ENCODE data around the gene SEPHS2.

- TF ChIP-seq POLR2A (IDR thresholded peaks at IDR 0.05) (no peak), EP300 (IDR thresholded peaks at IDR 0.05) (no peak)
- TF ChIP-seq, protein P1, sequence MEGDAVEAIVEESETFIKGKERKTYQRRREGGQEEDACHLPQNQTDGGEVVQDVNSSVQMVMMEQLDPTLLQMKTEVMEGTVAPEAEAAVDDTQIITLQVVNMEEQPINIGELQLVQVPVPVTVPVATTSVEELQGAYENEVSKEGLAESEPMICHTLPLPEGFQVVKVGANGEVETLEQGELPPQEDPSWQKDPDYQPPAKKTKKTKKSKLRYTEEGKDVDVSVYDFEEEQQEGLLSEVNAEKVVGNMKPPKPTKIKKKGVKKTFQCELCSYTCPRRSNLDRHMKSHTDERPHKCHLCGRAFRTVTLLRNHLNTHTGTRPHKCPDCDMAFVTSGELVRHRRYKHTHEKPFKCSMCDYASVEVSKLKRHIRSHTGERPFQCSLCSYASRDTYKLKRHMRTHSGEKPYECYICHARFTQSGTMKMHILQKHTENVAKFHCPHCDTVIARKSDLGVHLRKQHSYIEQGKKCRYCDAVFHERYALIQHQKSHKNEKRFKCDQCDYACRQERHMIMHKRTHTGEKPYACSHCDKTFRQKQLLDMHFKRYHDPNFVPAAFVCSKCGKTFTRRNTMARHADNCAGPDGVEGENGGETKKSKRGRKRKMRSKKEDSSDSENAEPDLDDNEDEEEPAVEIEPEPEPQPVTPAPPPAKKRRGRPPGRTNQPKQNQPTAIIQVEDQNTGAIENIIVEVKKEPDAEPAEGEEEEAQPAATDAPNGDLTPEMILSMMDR (IDR thresholded peaks at IDR 0.05), result no peak
Observed at GRCh38 chr16:30406795-30407101, 38.9 kb downstream of the SEPHS2 start.
